Middle frontal gyrus (tissue), 1 donor: ENCODE results near the gene BAZ1A.
"Not testable (repeated sequence)": the region's sequence is repeated elsewhere in the genome, so short reads cannot be mapped to it uniquely, and the experiment has no call there.

Source experiments
- DNase-seq: peaks from one replicate; pipeline ENCODE4 v3.0.0-alpha.2; 2015; ENCODE audit warnings: low spot score; ENCODE audit errors: extremely low spot score

Gene BAZ1A

DNA sequence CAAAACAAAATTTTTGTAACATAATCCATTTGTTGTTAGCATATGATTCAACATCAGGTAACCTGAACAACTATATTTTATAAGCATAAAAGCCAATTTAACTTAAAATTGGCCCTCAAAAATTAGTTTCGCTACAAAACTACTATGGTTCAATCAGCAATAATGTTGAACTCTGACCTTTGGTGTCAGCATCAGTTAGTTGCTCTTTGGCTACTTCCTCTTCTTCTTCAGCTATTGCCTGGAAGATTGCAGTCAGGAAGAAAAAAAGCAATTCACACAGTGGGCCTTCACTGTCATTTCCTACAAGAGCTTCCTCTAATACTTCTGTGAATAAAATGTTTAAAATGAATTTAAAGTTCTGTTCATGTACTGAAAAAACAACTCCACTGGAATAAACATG lies 82.6 kb downstream of the BAZ1A start:
- DNase-seq, result no peak

DNA sequence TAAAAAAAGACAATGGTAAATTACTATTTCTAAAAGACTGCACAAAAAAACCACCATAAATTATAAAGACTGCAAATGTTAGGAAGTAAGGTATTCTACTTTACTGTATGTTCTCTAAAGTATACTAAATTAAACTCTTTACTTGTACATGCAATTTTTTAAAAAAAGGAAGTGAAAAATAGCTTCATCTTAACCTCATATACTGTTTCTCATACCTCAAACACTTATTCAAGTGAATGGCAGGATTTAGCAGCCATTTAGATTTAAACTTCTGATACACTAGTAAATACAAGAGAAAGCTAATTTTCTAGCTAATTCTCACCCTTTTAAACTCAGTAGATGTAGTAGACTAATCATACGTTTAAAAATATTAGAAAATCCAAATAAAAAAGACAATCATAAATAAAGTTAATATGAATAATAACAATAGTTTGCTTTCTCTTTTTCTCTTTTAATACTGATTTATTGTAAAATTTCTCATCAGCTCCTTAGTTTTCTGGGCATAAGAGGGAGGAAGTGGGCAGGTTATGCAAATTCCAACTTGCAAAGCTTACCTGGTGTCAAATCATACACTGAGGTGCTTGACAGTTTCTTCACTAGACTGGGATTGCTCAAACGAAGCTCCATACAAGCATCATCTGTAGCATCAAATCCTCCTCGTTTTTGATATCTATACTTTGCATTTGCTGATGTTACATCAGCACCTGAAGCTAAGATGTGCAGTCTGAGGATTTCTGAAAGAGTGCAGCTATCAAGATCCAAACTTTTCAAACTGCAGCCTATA lies 89.7 kb downstream of the BAZ1A start:
- no peak for DNase-seq

DNA sequence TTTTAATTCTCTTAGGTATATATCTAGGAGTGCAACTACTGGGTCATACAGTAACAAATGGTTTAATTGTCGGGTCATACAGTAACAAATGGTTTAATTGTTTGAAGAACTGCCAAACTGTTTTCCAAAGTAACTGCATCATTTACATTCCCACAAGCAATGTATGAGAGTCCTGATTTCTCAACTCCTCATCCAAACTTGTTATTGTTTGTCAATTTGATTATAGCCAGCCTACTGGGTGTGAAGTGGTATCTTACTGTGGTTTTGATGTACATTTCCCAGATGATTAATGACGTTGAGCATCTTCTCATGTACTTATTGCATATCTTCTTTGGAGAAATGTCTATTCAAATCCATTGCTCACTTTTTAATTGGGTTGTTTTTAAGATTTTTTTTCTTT lies 93.1 kb downstream of the BAZ1A start:
- no peak for DNase-seq

DNA sequence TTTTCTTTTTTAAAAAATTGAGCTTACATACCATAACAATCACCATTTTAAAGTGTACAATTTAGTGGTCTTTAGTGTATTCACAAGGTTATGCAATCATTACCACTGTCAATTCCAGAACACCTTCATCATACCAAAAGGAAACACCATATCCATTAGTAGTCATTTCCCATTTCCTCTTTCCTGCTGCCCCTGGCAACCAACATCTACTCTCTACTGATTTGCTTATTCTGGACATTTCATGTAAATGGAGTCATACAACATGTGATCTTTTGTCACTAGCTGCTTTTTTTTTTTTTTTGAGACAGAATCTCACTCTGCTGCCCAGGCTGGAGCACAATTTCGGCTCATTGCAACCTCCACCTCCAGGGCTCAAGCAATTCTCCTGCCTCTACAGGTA lies 93.9 kb downstream of the BAZ1A start:
- DNase-seq, result no peak

DNA sequence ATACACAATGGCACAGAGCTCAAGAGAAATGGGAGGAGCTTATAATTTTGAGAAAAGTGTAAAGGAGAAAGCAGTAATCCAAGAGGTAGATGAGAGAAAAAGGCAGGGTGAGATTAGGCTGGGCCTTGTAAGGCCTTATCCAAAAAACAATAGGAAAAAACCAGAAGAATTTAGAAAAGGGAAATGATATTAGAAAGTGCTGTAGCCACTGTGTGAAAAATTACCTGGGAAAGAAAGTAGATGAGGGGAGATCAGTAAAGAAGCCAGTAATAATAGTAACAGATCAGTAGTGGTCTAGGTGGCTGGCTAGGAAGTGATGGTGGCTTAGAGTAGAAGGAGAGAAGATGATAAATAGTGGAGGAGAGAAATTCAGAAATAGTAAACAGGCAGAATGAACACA lies 94.5 kb downstream of the BAZ1A start:
- DNase-seq, result no peak

DNA sequence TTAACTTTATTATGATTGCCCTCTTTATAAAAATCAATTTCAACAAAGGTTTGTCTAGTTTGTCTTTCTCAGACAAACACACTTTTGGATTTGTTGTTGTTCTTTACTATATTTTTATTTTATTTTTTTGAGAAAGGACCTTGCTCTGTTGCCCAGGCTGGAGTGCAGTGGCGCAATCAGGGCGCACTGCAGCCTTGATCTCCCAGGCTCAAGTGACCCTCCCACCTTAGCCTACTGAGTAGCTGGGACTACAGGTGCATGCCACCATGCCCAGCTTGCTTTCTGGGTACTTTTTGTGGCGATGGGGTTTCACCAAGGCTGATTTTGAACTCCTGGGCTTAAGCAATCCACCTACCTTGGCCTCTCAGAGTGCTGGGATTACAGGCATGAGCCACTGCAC lies 96.4 kb downstream of the BAZ1A start:
- no peak for DNase-seq

DNA sequence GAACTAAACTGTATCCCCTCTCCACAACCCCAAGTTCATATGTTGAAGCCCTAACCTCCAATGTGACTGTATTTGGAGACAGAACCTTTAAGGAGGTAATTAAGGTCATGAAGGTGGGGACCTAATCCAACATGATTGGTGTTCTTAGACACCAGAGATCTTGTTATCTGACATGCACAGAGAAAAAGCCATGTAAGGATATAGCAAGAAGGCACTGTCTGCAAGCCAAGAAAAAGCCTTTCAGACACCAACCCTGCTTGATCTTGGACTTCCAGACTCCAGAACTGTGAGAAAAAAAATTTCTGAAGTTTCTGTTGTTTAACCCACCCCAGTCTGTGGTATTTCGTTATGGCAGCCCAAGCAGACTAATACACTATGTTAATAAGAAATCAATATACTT lies 98.5 kb downstream of the BAZ1A start:
- no peak for DNase-seq

DNA sequence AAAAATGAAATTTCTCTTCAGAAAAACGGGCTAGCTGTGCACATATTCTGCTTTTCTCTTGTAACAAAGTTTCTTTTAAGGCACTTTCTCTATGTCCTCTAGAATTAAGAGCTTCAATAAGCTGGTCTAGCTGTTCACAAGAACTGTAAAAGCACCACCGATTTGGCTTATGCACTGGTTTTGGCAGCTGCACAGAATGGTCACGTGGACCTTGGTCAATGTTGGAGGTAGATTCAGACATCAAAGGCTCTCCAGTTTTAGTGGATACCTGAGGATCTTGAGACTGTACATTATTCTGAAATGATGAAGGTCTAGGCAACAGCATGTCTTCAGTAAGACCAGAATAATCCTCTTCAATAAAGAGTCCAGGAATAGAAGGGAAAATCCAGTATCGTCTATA lies 99.2 kb downstream of the BAZ1A start:
- DNase-seq, result no peak

DNA sequence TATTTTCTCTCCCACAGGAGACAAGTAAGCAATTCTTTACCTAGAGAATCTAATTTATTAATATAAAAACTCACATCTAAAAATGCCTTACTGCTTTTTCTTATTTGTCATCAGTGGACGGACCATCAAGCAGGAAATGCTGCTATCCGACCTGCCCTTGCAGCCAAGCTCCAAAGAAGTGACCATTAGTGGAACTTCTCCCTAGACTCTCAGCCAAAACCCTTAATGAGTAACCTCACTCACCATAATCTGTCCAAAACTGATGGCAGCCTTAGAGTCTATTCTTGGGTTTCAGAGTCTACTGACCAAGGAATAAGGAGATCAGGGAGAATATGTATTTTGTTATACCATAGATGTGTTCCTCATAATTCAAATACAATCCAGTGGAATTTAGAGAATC lies 99.8 kb downstream of the BAZ1A start:
- DNase-seq, result no peak

DNA sequence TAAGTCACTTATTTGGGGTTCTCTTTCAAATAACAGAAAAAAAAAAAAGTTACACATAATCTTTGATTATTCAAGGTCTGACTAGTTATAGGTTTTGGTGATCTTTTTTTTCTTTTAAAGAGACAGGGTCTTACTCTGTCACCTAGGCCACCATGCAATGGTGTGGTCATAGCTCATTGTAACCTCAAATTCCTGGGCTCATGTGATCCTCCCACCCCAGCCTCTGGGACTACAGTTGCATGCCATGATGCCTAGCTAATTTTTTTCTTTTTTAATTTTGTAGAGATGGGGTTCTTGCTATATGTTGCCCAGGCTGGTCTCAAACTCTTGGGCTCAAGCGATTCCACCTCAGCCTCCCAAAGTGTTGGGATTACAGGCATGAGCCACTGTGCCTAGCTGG lies 104.3 kb downstream of the BAZ1A start:
- DNase-seq, result no peak

DNA sequence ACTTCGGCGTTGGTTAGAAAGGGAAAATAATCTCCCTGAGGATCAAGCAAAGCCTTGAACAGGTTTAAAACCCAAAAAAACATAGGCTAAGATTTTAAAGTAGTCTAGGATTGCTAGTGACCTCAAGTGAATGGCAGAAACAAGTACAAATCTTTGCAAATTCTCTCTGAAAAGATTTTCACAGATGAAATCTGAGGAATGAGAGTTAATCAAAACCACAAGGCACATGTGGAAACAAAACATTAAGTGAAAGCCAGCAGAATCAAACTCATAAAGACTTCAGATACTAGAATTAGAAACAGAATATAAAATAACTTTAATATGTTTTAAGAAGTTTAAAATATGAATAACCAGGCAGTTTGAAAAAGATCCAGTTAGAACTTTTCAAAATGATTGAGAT lies 108.6 kb downstream of the BAZ1A start:
- DNase-seq, result no peak

DNA sequence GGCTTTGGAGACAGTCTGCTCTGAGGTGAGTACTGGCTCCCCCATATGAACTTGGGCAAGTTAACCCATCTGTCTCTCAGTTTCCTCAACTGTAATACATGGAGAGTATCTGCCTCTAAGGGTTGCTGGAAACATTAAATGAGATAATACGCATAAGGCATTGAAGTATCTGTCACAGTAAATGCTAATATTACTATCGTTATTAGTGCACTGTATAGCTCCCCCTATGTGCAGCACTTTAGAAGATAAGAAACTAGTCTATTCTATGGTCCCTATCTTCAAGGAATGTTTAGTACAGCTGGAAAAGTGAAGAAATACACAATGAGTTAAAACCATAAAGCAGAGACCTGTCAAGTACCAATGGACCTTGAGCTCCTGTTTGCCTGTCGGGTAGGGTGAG lies 109.1 kb downstream of the BAZ1A start:
- DNase-seq, result no peak

DNA sequence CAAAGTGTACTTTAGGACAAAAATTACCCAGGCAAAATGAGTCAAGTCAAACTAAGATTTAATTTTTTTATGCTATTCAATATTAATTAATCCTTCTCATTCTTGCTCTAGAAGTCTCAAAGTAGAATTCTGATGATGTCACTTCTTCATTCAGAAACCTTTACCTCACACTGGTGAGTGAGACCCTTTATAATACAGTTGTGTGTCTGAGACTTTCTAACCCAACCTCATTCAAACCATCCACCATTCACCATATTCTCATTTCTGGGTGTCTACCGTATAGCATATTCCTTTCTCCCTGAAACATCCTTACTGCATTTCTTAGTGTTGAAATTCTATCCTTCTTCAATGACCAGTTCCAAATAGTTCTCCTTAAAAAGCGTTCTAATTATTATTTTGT lies 119.9 kb downstream of the BAZ1A start:
- no peak for DNase-seq

DNA sequence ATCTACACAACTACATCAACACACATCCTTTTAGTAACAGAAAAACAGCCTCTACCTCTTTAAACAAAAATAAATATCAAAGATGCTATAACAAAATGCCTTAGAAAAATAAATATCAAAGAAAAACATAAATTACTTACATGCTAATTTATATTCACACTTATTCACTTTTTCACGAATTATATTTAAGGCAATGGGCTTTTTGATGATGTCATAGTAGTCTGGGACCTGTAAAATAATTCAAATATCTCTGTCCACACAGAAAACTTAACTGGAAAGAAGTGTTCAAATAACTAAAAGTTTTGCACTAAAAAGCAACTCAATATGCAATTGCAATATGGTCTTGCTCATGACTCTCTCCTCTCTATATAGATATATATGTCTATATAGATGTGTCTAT lies 120.5 kb downstream of the BAZ1A start:
- DNase-seq, result no peak

DNA sequence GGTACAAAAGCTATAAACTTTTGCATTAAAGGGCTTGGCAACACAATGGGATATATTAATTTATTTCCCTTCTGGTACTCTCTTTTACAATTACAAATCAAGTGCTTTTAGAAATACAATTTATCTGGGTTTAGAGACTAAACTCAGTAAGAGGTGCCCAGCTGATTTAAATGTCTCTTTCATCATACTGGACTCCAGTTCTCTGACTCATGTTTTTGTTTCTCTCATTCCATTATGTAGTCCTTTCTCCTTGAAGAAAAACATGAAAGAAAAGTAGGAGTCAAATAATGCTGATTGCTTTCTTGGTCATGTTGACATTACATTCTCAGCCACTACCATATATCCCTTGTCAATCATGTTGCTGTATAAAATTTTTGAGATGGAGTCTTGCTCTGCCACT lies 124.5 kb downstream of the BAZ1A start:
- DNase-seq, result no peak

DNA sequence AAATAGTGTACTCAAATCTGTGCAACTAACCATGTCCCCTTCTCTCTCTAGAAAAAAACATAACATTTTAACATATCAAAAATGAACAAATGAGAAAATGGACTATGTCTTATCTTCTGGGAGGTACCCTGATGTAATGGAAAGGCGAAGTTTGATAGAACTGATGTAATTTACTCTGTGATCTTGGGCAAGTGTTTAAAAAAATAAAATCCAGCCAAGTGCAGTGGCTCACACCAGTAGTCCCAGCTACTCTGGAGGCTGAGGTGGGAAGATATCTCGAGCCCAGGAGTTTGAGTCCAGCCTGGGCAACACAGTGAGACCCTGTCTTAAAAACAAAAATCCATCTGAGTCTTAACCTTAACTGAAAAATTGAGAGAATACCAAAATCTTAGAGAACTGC lies 124.9 kb downstream of the BAZ1A start:
- no peak for DNase-seq

DNA sequence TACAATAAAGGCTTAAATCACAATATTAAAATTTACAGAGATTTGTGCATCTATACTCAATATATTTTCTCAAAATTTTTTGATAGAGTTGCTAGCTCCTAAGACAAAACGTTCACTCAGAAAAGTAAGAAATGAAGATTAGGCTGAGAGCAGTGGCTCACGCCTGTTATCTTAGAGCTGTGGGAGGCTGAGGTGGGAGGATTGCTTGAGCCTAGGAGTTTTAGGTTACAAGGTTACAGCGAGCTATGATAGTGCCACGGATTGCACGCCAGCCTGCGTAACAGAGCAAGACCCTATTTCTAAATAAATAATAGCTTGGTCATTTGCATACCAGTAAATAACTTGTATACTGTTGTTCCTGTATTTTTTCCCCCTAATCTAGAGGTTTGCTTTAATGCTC lies 125.8 kb downstream of the BAZ1A start:
- DNase-seq, result no peak

DNA sequence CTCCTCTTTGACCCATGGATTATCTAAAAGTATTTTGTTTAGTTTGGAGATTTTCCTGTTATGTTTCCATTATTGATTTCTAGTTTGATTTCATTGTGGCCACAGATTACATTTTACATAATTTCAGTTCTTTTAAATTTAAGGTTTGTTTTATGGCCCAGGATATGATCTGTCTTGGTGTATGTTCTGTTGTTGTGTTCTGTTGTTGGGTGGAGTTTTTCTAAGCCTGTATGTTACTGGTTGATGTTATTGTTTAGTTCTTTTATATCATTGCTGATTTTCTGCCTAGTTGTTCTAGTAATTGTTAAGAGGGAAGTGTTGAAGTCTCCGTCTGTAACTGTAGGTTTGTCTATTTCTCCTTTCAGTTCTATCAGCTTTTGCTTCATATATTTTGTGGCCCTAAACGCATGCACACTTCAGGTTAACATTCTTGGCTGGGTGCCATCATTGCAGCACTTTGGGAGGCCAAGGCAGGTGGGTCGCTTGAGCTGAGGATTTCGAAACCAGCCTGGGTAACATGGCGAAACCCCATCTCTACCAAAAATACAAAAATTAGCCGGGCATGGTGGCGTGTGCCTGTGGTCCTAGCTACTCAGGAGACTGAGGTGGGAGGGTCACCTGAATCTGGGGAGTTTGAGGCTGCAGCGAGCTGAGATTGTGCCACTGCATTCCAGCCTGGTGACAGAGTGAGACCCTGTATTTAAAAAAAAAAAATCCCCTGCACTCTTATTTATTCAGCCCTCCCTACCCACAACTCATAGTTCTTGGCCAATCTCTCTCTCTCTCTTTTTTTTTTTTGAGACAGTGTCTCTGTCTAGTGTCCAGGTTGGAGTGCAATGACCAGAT lies 132.7 kb downstream of the BAZ1A start:
- no peak for DNase-seq

DNA sequence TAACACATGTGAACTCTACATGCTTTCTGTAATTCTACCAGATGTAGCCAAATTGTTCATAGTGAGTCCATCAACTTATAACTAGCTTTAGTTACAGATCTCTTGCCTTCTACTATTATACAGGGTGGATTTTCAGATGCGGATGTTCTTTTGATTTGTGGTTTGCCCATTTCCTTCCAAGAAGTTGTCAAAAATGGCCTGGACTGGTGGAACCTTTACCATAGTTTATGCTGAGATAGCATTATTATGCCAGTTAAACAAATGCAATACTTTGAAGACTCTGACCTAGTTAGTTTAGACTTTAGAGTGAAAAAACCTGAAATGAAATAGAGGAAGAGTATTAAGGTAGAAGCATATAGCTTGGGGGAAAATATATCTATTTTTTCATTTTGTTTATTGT lies 133.3 kb downstream of the BAZ1A start:
- no peak for DNase-seq

DNA sequence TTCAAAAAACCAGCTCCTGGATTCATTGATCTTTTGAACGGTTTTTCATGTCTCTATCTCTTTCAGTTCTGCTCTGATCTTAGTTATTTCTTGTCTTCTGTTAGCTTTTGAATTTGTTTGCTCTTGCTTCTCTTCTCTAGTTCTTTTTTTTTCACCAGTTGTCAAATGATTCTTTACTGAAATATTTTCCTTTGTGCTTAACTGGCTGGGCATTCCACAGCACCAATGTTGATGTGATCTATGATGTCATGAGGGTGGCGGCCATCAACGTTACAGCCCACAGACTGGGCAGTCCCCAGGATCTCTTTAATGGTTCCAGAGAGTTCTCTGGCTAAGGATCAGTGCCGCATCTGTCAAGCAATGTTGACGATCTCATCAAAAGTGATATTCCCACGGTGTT lies 135.0 kb downstream of the BAZ1A start:
- not testable (repeated sequence) for DNase-seq

DNA sequence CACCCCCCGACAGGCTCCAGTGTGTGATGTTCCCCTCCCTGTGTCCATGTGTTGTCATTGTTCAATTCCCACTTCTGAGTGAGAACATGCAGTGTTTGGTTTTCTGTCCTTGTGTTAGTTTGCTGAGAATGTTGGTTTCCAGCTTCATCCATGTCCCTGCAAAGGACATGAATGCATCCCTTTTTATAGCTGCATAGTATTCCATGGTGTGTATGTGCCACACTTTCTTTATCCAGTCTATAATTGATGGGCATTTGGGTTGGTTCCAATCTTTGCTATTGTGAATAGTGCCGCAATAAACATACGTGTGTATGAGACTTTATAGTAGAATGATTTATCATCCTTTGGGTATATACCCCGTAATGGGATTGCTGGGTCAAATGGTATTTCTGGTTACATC lies 138.1 kb downstream of the BAZ1A start:
- not testable (repeated sequence) for DNase-seq

DNA sequence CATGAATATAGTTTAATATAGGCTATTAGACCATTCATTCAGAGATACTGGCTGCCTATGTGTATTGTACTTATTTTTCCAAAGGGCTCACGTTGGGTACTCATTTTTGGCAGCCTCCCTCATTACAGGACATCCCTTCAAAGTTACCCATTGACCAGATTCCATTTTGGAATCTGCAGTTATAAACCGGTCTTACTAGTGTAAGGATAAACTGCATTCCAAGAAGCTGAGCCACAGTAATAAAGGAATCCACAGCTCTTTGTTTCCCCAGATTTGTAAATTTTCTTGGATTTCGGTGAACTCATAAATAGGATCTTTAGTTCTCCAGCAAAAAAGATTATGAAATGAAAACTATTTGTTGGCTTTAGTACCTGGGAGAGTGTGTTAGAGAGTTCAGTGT lies 141.9 kb downstream of the BAZ1A start:
- no peak for DNase-seq

DNA sequence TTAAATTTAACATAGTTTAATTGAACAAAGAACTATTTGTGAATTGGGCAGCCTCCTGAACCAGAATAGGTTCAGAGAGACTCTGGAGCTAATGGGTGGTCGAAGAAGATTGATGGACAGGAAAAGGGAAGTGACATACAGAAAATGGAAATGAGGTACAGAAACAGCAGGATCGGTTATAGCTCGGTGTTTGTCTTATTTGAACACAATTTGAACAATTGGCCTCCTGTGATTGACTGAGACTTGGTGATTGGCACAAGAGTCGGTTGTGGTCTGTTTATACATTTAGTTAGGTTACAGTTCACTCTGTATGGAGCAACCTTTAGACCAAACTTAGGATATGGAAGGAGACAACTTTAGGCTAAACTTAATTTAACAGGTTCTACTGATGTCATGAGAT lies 142.4 kb downstream of the BAZ1A start:
- DNase-seq, result no peak
